ENCODE results near the gene KIRREL3. TPM values are rescaled to one million over a fixed set of nuclear protein-coding genes. Genes with fewer than 3 reads are reported as not detected.

KIRREL3 gene
- total and polyA plus RNA-seq, 8 donors: 0.06 to 1.1 (median 0.26) TPM; not detected in 2

DNA sequence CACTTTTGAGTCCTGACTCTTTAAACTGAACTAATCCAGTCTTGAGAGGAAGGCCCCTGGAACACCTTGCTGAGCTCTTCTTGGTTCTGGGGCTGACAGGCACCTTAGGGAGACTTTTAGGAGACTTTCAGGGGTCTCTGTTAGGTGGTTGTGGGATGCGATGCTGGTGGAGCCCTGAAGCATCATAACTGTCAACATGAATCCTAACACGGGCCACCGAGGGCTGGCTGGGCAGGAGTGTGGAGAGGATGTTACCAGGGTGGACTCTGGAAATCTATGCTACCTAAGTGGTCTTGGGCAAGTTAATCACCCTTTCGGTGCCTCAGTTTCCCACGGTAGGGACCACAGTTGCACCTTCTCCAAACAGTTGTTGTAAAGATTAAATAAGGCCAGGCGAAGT lies 538.6 kb downstream of the KIRREL3 start:
- WGBS, 2 donors: 74 to 82% methylated on average over 6 of the region's 6 CpGs
- no peak overlapping the region for H3K27ac ChIP-seq
- H3K9me3 ChIP-seq: no peaks in the 10 kb centered on the region
- no peaks in the 10 kb centered on the region for H3K4me1 ChIP-seq
- ATAC-seq (no peak), FAIRE-seq (no peak), DNase-seq (no peak)
- no peaks in the 10 kb centered on the region for H3K27me3 ChIP-seq
- no peaks in the 10 kb centered on the region for H3K36me3 ChIP-seq
- H3K4me3 ChIP-seq: no peak overlapping the region
- intact Hi-C loops (cut with DNase I): no loop called here
- TF ChIP-seq, protein P1, sequence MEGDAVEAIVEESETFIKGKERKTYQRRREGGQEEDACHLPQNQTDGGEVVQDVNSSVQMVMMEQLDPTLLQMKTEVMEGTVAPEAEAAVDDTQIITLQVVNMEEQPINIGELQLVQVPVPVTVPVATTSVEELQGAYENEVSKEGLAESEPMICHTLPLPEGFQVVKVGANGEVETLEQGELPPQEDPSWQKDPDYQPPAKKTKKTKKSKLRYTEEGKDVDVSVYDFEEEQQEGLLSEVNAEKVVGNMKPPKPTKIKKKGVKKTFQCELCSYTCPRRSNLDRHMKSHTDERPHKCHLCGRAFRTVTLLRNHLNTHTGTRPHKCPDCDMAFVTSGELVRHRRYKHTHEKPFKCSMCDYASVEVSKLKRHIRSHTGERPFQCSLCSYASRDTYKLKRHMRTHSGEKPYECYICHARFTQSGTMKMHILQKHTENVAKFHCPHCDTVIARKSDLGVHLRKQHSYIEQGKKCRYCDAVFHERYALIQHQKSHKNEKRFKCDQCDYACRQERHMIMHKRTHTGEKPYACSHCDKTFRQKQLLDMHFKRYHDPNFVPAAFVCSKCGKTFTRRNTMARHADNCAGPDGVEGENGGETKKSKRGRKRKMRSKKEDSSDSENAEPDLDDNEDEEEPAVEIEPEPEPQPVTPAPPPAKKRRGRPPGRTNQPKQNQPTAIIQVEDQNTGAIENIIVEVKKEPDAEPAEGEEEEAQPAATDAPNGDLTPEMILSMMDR (IDR thresholded peaks at IDR 0.05): no peak

DNA sequence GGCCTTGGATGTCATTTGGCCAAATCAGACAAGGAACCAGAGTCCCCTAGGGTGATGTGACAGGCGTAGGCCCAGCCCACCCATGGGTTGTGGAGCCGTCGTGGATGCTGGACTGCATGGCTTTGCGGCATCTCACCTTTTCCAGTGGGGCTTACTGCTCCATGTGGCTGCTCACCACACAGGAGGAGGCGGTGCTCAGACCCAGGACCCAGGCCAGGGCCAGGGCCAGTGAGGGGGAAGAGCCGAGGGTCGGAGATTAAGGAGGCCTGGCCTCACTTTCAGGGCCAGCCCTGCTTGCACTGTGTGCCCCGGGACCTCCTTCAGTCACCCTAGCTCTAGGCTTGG lies 539.5 kb downstream of the KIRREL3 start:
- H3K4me1 ChIP-seq: no peaks in the 10 kb centered on the region
- no peaks in the 10 kb centered on the region for H3K9me3 ChIP-seq
- intact Hi-C loops (cut with DNase I): no loop called here
- WGBS, 2 donors: 80 to 86% methylated on average over 8 of the region's 8 CpGs
- no peaks in the 10 kb centered on the region for H3K36me3 ChIP-seq
- H3K4me3 ChIP-seq: no peak overlapping the region
- H3K27me3 ChIP-seq: no peaks in the 10 kb centered on the region
- DNase-seq (no peak), ATAC-seq (no peak), FAIRE-seq (no peak)
- H3K27ac ChIP-seq: no peak overlapping the region
- TF ChIP-seq, protein P1 (IDR thresholded peaks at IDR 0.05): no peak

DNA sequence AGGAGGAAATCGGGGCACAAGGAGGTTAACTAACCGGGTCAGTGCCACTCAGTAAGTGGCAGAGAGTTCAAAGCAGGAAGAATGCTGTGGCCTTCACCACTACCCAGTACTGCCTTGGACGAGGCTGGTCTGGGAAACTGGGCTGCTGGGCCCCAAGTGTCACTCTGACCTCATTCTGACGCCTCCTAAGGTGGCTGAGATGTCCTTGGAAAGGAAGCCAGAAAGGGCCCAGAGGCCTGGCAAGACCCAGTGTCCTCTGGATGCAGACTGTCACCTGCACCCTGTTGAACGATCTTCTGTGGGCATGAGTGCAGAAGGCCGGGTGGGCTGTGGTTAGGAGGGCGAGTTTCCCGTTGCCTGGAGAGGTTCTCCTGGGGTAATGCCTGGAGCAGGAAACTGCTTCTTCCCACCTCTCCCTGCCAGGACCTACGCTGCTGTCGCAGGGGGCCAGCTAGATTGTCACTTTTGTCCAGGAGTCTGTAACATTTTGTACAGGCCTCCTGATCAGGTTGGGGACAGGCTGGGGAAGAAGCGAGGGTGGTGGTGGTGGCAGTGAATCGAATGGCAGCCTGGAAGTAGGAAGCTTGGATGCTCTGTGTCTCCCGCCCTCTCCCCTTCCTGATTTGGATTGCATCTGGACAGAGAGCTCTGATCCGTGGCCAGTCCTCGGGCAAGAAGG lies 540.0 kb downstream of the KIRREL3 start:
- FAIRE-seq (no peak), ATAC-seq (peak; percentile 44 to 87 (median 80))
- WGBS, 2 donors: 67 to 73% methylated on average over 15 of the region's 15 CpGs

GRCh38 chr11:126459691-126460281 lies 540.8 kb downstream of the KIRREL3 start:
- FAIRE-seq: no peak

More for the DNA sequence above, 540.0 kb downstream of the KIRREL3 start:
- peak in 3 of 6 donors; percentile 45 to 63 (median 62) for DNase-seq
- H3K36me3 ChIP-seq: no peaks in the 10 kb centered on the region
- TF ChIP-seq, protein P1 (IDR thresholded peaks at IDR 0.05): no peak
- intact Hi-C loops (cut with DNase I): no loop called here
- no peaks in the 10 kb centered on the region for H3K27me3 ChIP-seq
- H3K4me1 ChIP-seq: no peaks in the 10 kb centered on the region
- no peak overlapping the region for H3K4me3 ChIP-seq
- peak overlapping the region in 1 of 4 donors; percentile 29 for H3K27ac ChIP-seq
- no peaks in the 10 kb centered on the region for H3K9me3 ChIP-seq

More at GRCh38 chr11:126459691-126460281, 540.8 kb downstream of the KIRREL3 start:
- 72 to 74% methylated on average over 10 of the region's 10 CpGs for WGBS, 2 donors
- Histone ChIP-seq H3K4me1 (no peaks in the 10 kb centered on the region), H3K27ac (peak overlapping the region in 1 of 4 donors; percentile 29), H3K36me3 (no peaks in the 10 kb centered on the region), H3K27me3 (no peaks in the 10 kb centered on the region), H3K4me3 (no peak overlapping the region), H3K9me3 (no peaks in the 10 kb centered on the region)
- DNase-seq (peak in 1 of 6 donors; percentile 46), ATAC-seq (peak in 3 of 4 donors; percentile 20 to 47 (median 40))
- TF ChIP-seq, protein P1 (IDR thresholded peaks at IDR 0.05): no peak
- intact Hi-C loops (cut with DNase I): no loop called here

Data from pancreas (tissue), 10 donors.